Measurements from ENCODE around the gene ROR2. TPM values are rescaled to one million over a fixed set of nuclear protein-coding genes. Genes with fewer than 3 reads are reported as not detected.

ROR2 gene
- total RNA-seq, 4 donors from 2014 or later = 35.6 to 67.6 (median 50.6) TPM

- no peaks in the 10 kb centered on the region for H3K27me3 ChIP-seq
- H3K9me3 ChIP-seq = peaks cover 0 to 21% of the 10 kb centered on the region in 2 donors
- intact Hi-C loops (cut with DNase I; ENCODE audit: low total_unique reads) = no loop called here
- peak overlapping the region; percentile 64 to 74 for H3K27ac ChIP-seq
- H3K36me3 ChIP-seq = no peaks in the 10 kb centered on the region
- no peak overlapping the region for H3K4me3 ChIP-seq
- no peak for TF ChIP-seq CTCF (IDR thresholded peaks at IDR 0.05)
- TF ChIP-seq POLR2A (IDR thresholded peaks at IDR 0.05) = no peak
- no peak for DNase-seq
- peaks cover 0 to 6% of the 10 kb centered on the region in 2 donors for H3K4me1 ChIP-seq
These were observed 15.4 kb downstream of the ROR2 start for GRCh38 chr9:91934654-91935053.

GRCh38 chr9:91933556-91934352 lies 16.3 kb downstream of the ROR2 start:
- H3K4me1 ChIP-seq = peaks cover 0 to 6% of the 10 kb centered on the region in 2 donors
- no peaks in the 10 kb centered on the region for H3K36me3 ChIP-seq
- no peak for TF ChIP-seq CTCF (IDR thresholded peaks at IDR 0.05)
- no peak for TF ChIP-seq POLR2A (IDR thresholded peaks at IDR 0.05)
- intact Hi-C loops (cut with DNase I; ENCODE audit: low total_unique reads) = no loop called here
- no peaks in the 10 kb centered on the region for H3K27me3 ChIP-seq
- no peak overlapping the region for H3K4me3 ChIP-seq
- peaks cover 0 to 21% of the 10 kb centered on the region in 2 donors for H3K9me3 ChIP-seq
- H3K27ac ChIP-seq = peak overlapping the region; percentile 64 to 74
- DNase-seq = peak in 1 of 2 donors; percentile 33

- Histone ChIP-seq H3K4me3 (no peak overlapping the region), H3K4me1 (peaks cover 0 to 6% of the 10 kb centered on the region in 2 donors), H3K27ac (no peak overlapping the region), H3K36me3 (no peaks in the 10 kb centered on the region), H3K27me3 (no peaks in the 10 kb centered on the region), H3K9me3 (peaks cover 0 to 21% of the 10 kb centered on the region in 2 donors)
- DNase-seq = no peak
- intact Hi-C loops (cut with DNase I; ENCODE audit: low total_unique reads) = no loop called here
- TF ChIP-seq CTCF (IDR thresholded peaks at IDR 0.05) (no peak), POLR2A (IDR thresholded peaks at IDR 0.05) (no peak)
These were observed 19.6 kb downstream of the ROR2 start for GRCh38 chr9:91930475-91930874.

GRCh38 chr9:91929331-91929730 lies 20.7 kb downstream of the ROR2 start:
- Histone ChIP-seq H3K27me3 (no peaks in the 10 kb centered on the region), H3K9me3 (peaks cover 0 to 21% of the 10 kb centered on the region in 2 donors), H3K4me1 (peaks cover 0 to 6% of the 10 kb centered on the region in 2 donors), H3K27ac (no peak overlapping the region), H3K36me3 (no peaks in the 10 kb centered on the region), H3K4me3 (no peak overlapping the region)
- intact Hi-C loops (cut with DNase I; ENCODE audit: low total_unique reads) = no loop called here
- TF ChIP-seq CTCF (IDR thresholded peaks at IDR 0.05) (no peak), POLR2A (IDR thresholded peaks at IDR 0.05) (no peak)
- DNase-seq = peak in 1 of 2 donors; percentile 3

GRCh38 chr9:91927922-91928510 lies 22.0 kb downstream of the ROR2 start:
- H3K4me3 ChIP-seq = no peak overlapping the region
- TF ChIP-seq POLR2A (IDR thresholded peaks at IDR 0.05) (no peak), CTCF (IDR thresholded peaks at IDR 0.05) (no peak)
- peak in 1 of 2 donors; percentile 11 for DNase-seq
- H3K27ac ChIP-seq = no peak overlapping the region
- no peaks in the 10 kb centered on the region for H3K4me1 ChIP-seq
- intact Hi-C loops (cut with DNase I; ENCODE audit: low total_unique reads) = no loop called here
- no peaks in the 10 kb centered on the region for H3K27me3 ChIP-seq
- no peaks in the 10 kb centered on the region for H3K36me3 ChIP-seq
- H3K9me3 ChIP-seq = peaks cover 0 to 21% of the 10 kb centered on the region in 2 donors

Measured in uterus (tissue), 4 donors.